HepG2 (cell line): ENCODE data around the gene CLDN22. TPM values are rescaled to one million over a fixed set of nuclear protein-coding genes. Genes with fewer than 3 reads are reported as not detected.

Experiments used
- ATAC-seq: fragments of 200-7000 bp; cut with Tn5 transposase; 3 replicates; pipeline ENCODE4 v1.9.1; 2020; ENCODE audit warnings: mild to moderate bottlenecking, moderate library complexity
- BruUV-seq: library from RNA; stranded (reverse); fragments of 400-500 nt; replicated peaks from 2 replicates; lab custom pipeline; 2021; lab: Mats Ljungman, UMichigan
- CTCF ChIA-PET: fragments of 300-600 bp; formaldehyde crosslinking; extraction: SDS; loops from one replicate; lab custom pipeline; 2021; ENCODE audit warnings: low total read pairs, inconsistent platforms, low intra/inter-chr PET ratio; lab: Yijun Ruan, JAX
- POLR2A ChIA-PET: fragments of 350-600 bp; sonication (Branson Sonifier 250); formaldehyde crosslinking; loops from one replicate; lab custom pipeline; 2020; ENCODE audit warnings: antibody characterized with exemption, inconsistent platforms; lab: Yijun Ruan, JAX
- DNase-seq: peaks from one replicate; pipeline ENCODE4 v3.0.0-alpha.2; 2015; ENCODE audit warnings: low spot score
- FAIRE-seq: peaks from 3 replicates; lab custom pipeline; 2011; peaks lifted over from hg19 to GRCh38; lab: Jason Lieb, UNC
- H2AFZ ChIP-seq: one replicate; pipeline ENCODE4 v1.6.1; 2011; ENCODE audit warnings: low read length, inconsistent platforms
- H3K27ac ChIP-seq: fragments of 300-600 bp; 3 replicates; pipeline ENCODE4 v1.8.0; 2011; ENCODE audit warnings: mixed run types, mild to moderate bottlenecking, mixed read lengths, low read length, inconsistent platforms; ENCODE audit not compliant: insufficient read depth; ENCODE audit errors: extremely low read length
- H3K27me3 ChIP-seq, 2 experiments: fragments of 200-600 bp in 1 of 2; 2 replicates in 1 of 2; 3 replicates in 1 of 2; pipeline versions ENCODE4 v1.6.0 to v1.8.0; 2011; ENCODE audit warnings: low read length in 2 of 2, mild to moderate bottlenecking in 2 of 2, moderate library complexity in 2 of 2, inconsistent platforms in 1 of 2; ENCODE audit not compliant: insufficient read depth in 2 of 2, control insufficient read depth in 1 of 2
- H3K36me3 ChIP-seq, 2 experiments: fragments of 200-600 bp in 1 of 2; replicated peaks in 1 of 2; 2 replicates in 1 of 2; 3 replicates in 1 of 2; pipeline versions ENCODE4 v1.5.1 to v1.8.0; 2011; ENCODE audit warnings: low read length in 2 of 2, inconsistent platforms in 1 of 2; ENCODE audit not compliant: insufficient read depth in 2 of 2, control insufficient read depth in 1 of 2
- H3K4me1 ChIP-seq: 2 replicates; pipeline ENCODE4 v1.5.1; 2012; ENCODE audit warnings: low read length, inconsistent platforms; ENCODE audit not compliant: insufficient read depth
- H3K4me2 ChIP-seq: 2 replicates; pipeline ENCODE4 v1.6.0; 2011; ENCODE audit warnings: low read depth, low read length, inconsistent platforms
- H3K4me3 ChIP-seq, 3 experiments: fragments of 200-600 bp in 1 of 3; sonication (generic), shearing (Covaris generic) in 1 of 3; replicated peaks in 1 of 3; 2 replicates each; pipeline ENCODE4 v1.5.1; 2011 to 2016; ENCODE audit warnings: low read length in 3 of 3, inconsistent platforms in 2 of 3, low read depth in 2 of 3, mild to moderate bottlenecking in 2 of 3, control low read depth in 1 of 3, mixed read lengths in 1 of 3; ENCODE audit not compliant: insufficient read depth in 1 of 3
- H3K79me2 ChIP-seq: one replicate; pipeline ENCODE4 v1.6.1; 2011; ENCODE audit warnings: low read length, inconsistent platforms; ENCODE audit not compliant: insufficient read depth
- H3K9ac ChIP-seq: 2 replicates; pipeline ENCODE4 v1.6.0; 2011; ENCODE audit warnings: mild to moderate bottlenecking, low read depth, low read length, inconsistent platforms; ENCODE audit not compliant: insufficient read depth
- H3K9me3 ChIP-seq: 2 replicates; pipeline ENCODE4 v1.5.1; 2012; ENCODE audit warnings: mild to moderate bottlenecking, low read length
- H4K20me1 ChIP-seq: 2 replicates; pipeline ENCODE4 v1.6.0; 2011; ENCODE audit warnings: inconsistent platforms, mild to moderate bottlenecking, low read length, moderate library complexity; ENCODE audit not compliant: insufficient read depth
- ARHGAP35 ChIP-seq: sonication (generic); formaldehyde crosslinking; IDR thresholded peaks from 2 replicates; pipeline ENCODE4 v1.9.0; 2022; ENCODE audit warnings: mild to moderate bottlenecking, inconsistent platforms, moderate library complexity, missing genetic modification reagents, borderline replicate concordance
- HDAC2 ChIP-seq: sonication (generic); formaldehyde crosslinking; IDR thresholded peaks from 2 replicates; pipeline ENCODE4 v1.4.0; 2020; ENCODE audit warnings: missing genetic modification reagents
- SCMH1 ChIP-seq: sonication (generic); formaldehyde crosslinking; IDR thresholded peaks from 2 replicates; pipeline ENCODE4 v1.9.0; 2021; ENCODE audit warnings: missing genetic modification reagents, mild to moderate bottlenecking, borderline replicate concordance
- SOX13 ChIP-seq, 3 experiments: fragments of 450-650 bp in 1 of 3; sonication (generic) in 1 of 3; formaldehyde crosslinking in 1 of 3; IDR thresholded peaks in 2 of 3; conservative IDR thresholded peaks in 1 of 3; 2 replicates each; pipeline versions ENCODE4 v1.5.0 to v1.6.1; 2016 to 2020; ENCODE audit warnings: antibody characterized with exemption in 1 of 3, mild to moderate bottlenecking in 1 of 3, missing compliant biosample characterization in 1 of 3, missing genetic modification reagents in 1 of 3, moderate library complexity in 1 of 3
- SOX5 ChIP-seq: IDR thresholded peaks from 2 replicates; pipeline ENCODE4 v1.6.1; 2016; ENCODE audit warnings: borderline replicate concordance
- SOX6 ChIP-seq, 2 experiments: fragments of 450-650 bp in 1 of 2; sonication (generic) in 1 of 2; formaldehyde crosslinking in 1 of 2; IDR thresholded peaks; 2 replicates each; pipeline versions ENCODE4 v1.4.0 to v1.6.1; 2017 to 2020; ENCODE audit warnings: antibody characterized with exemption in 1 of 2, mild to moderate bottlenecking in 1 of 2, missing genetic modification reagents in 1 of 2
- ZFP82 ChIP-seq: sonication (generic); formaldehyde crosslinking; IDR thresholded peaks from 2 replicates; pipeline ENCODE4 v1.5.1; 2020; ENCODE audit warnings: mild to moderate bottlenecking, missing genetic modification reagents, borderline replicate concordance
- ZNF18 ChIP-seq: sonication (generic); formaldehyde crosslinking; IDR thresholded peaks from 2 replicates; pipeline ENCODE4 v1.8.0; 2022; ENCODE audit warnings: mild to moderate bottlenecking, missing genetic modification reagents; ENCODE audit not compliant: insufficient replicate concordance
- ZNF430 ChIP-seq: sonication (generic); formaldehyde crosslinking; IDR thresholded peaks from 2 replicates; pipeline ENCODE4 v1.9.0; 2021; ENCODE audit warnings: mild to moderate bottlenecking, missing genetic modification reagents
- ZNF615 ChIP-seq: sonication (generic); formaldehyde crosslinking; IDR thresholded peaks from 2 replicates; pipeline ENCODE4 v1.5.0; 2020; ENCODE audit warnings: mild to moderate bottlenecking, missing genetic modification reagents, borderline replicate concordance
- ZNF83 ChIP-seq: sonication (generic); formaldehyde crosslinking; IDR thresholded peaks from 2 replicates; pipeline ENCODE4 v1.4.0; 2020; ENCODE audit warnings: missing genetic modification reagents, mild to moderate bottlenecking, borderline replicate concordance
- WGBS: methylation state at CpG from one replicate; pipeline ENCODE4 v1.1.6; 2017; ENCODE audit warnings: low lambda C conversion rate; 5-methylcytosine and 5-hydroxymethylcytosine counted together
- in situ Hi-C: cut with HindIII; loops from 2 replicates; pipeline ENCODE4 v1.10.0; 2017; ENCODE audit warnings: low pct_unique_long_range_greater_than_20kb; ENCODE audit not compliant: extremely low pct_ligation_motif_present
- intact Hi-C: fragments of 100-400 bp; cut with micrococcal nuclease; formaldehyde crosslinking; loops from one replicate; pipeline ENCODE4 v1.10.0; 2022; ENCODE audit not compliant: unreplicated experiment
- polyA plus RNA-seq, 8 experiments: library from polyadenylated mRNA; depleted of rRNA in 3 of 8; stranded (reverse) in 7 of 8; unstranded in 1 of 8; fragments of >200 nt; fragmentation: Illumina TruSeq in 4 of 8; extraction: Trizol in 4 of 8; gene quantifications; 2 replicates each; pipeline versions ENCODE4 v1.2.1 to v1.2.3, GENCODE V29; 2011 to 2016; ENCODE audit warnings: low read depth in 4 of 8, missing spikeins in 1 of 8, mixed read lengths in 1 of 8; ENCODE audit not compliant: insufficient read depth in 1 of 8
- total RNA-seq, 5 experiments: library from RNA; depleted of rRNA; stranded (reverse); fragments of >200 nt; fragmentation: Illumina TruSeq; extraction: Trizol; gene quantifications; 2 replicates each; pipeline ENCODE4 v1.2.3, GENCODE V29; 2016; ENCODE audit warnings: low read depth in 1 of 5

Gene CLDN22
- total and polyA plus RNA-seq, 2 of the 13 experiments (the other 11 are each of a cell fraction or from before 2014, with no cell fraction given) = 0.07 TPM; not detected in 1

GRCh38 chr4:183287309-183287659 is 32.8 kb downstream of the CLDN22 start:
- WGBS = 60% methylated on average over 2 of the region's 2 CpGs
- Histone ChIP-seq H4K20me1 (no peaks in the 10 kb centered on the region), H3K36me3 (peaks cover 18 to 85% of the 10 kb centered on the region in 2 experiments), H3K9ac (no peak overlapping the region), H3K27ac (no peak overlapping the region), H2AFZ (no peak overlapping the region), H3K9me3 (no peaks in the 10 kb centered on the region), H3K79me2 (no peaks in the 10 kb centered on the region), H3K4me3 (no peak overlapping the region), H3K4me2 (no peak overlapping the region), H3K4me1 (no peaks in the 10 kb centered on the region), H3K27me3 (no peaks in the 10 kb centered on the region)
- TF ChIP-seq SOX13 (IDR thresholded peaks at IDR 0.05) (no peak), SOX13 (CRISPR knock-in tag; conservative IDR thresholded peaks at IDR 0.05 in 1 of 2, IDR thresholded peaks at IDR 0.05 in 1 of 2) (no peak), SOX5 (CRISPR knock-in tag) (no peak), ARHGAP35 (CRISPR knock-in tag) (no peak), SOX6 (IDR thresholded peaks at IDR 0.05) (no peak), SOX6 (CRISPR knock-in tag; IDR thresholded peaks at IDR 0.05) (no peak), ZNF430 (CRISPR knock-in tag) (no peak), HDAC2 (CRISPR knock-in tag) (no peak), SCMH1 (no peak), ZNF83 (CRISPR knock-in tag) (no peak), ZFP82 (no peak), ZNF18 (CRISPR knock-in tag) (no peak), ZNF615 (no peak)
- ChIA-PET CTCF (no interaction called here), POLR2A (no interaction called here)
- intact Hi-C loops = loop anchor here (5.0 kb wide), 1 partner anchor 120 kb away; no protein-coding TSS in a partner anchor
- no TSS peak for BruUV-seq
- DNase-seq (no peak), ATAC-seq (no peak), FAIRE-seq (no peak)
- in situ Hi-C loops = no loop called here
